Activated naive CD4-positive, alpha-beta T cell treated with anti-CD3 and anti-CD28 coated beads, Interleukin-2, amount 10 ng/mL, durations not matched to agents 7 days and 5 days (primary cell): ENCODE data around the gene SEMA3E.
"Not testable (repeated sequence)": the region's sequence is repeated elsewhere in the genome, so short reads cannot be mapped to it uniquely, and the experiment has no call there.

Experiments
- CTCF ChIA-PET: fragments of 350-600 bp; sonication (Branson Sonifier 250); formaldehyde crosslinking; loops from one replicate; lab custom pipeline; 2021; ENCODE audit warnings: antibody characterized with exemption; lab: Charles Lee
- DNase-seq: peaks from one replicate; pipeline ENCODE4 v3.0.0-alpha.2; 2020
- H3K27ac Mint-ChIP-seq: one replicate; pipeline ENCODE4 v1.8.0; 2021; ENCODE audit warnings: mild to moderate bottlenecking, moderate library complexity, mixed read lengths
- H3K27me3 Mint-ChIP-seq: one replicate; pipeline ENCODE4 v1.8.0; 2021; ENCODE audit warnings: mild to moderate bottlenecking, mixed read lengths
- H3K36me3 Mint-ChIP-seq: one replicate; pipeline ENCODE4 v1.8.0; 2021; ENCODE audit warnings: mixed read lengths
- H3K4me1 Mint-ChIP-seq: one replicate; pipeline ENCODE4 v1.8.0; 2021; ENCODE audit warnings: mixed read lengths
- H3K4me3 Mint-ChIP-seq: one replicate; pipeline ENCODE4 v1.8.0; 2021; ENCODE audit warnings: mild to moderate bottlenecking, moderate library complexity, mixed read lengths
- H3K9me3 Mint-ChIP-seq: one replicate; pipeline ENCODE4 v1.8.0; 2021; ENCODE audit warnings: mixed read lengths

Gene SEMA3E

GRCh38 chr7:83559887-83560286, 89.1 kb downstream of the SEMA3E start:
- no peak overlapping the region for H3K27ac Mint-ChIP-seq
- DNase-seq: no peak
- H3K4me1 Mint-ChIP-seq: no peaks in the 10 kb centered on the region
- H3K27me3 Mint-ChIP-seq: no peaks in the 10 kb centered on the region
- H3K9me3 Mint-ChIP-seq: no peaks in the 10 kb centered on the region
- H3K36me3 Mint-ChIP-seq: no peaks in the 10 kb centered on the region
- CTCF ChIA-PET: no interaction called here
- H3K4me3 Mint-ChIP-seq: no peak overlapping the region

- H3K4me3 Mint-ChIP-seq, H3K4me1 Mint-ChIP-seq, CTCF ChIA-PET, H3K27me3 Mint-ChIP-seq, H3K27ac Mint-ChIP-seq, DNase-seq, H3K9me3 Mint-ChIP-seq, H3K36me3 Mint-ChIP-seq: not testable (repeated sequence)
Measured at GRCh38 chr7:83552556-83552955, 96.4 kb downstream of the SEMA3E start.

- Mint-ChIP-seq H3K9me3 (no peaks in the 10 kb centered on the region), H3K27ac (no peak overlapping the region), H3K4me3 (no peak overlapping the region), H3K36me3 (no peaks in the 10 kb centered on the region), H3K27me3 (no peaks in the 10 kb centered on the region), H3K4me1 (no peaks in the 10 kb centered on the region)
- DNase-seq: no peak
- CTCF ChIA-PET: no interaction called here
Measured at GRCh38 chr7:83550100-83550499, 98.8 kb downstream of the SEMA3E start.

- CTCF ChIA-PET: no interaction called here
- Mint-ChIP-seq H3K27ac (no peak overlapping the region), H3K4me1 (no peaks in the 10 kb centered on the region), H3K4me3 (no peak overlapping the region), H3K9me3 (no peaks in the 10 kb centered on the region), H3K27me3 (no peaks in the 10 kb centered on the region), H3K36me3 (no peaks in the 10 kb centered on the region)
- DNase-seq: no peak
Measured at GRCh38 chr7:83548250-83548649, 100.7 kb downstream of the SEMA3E start.

- no peak for DNase-seq
- CTCF ChIA-PET: no interaction called here
- Mint-ChIP-seq H3K9me3 (no peaks in the 10 kb centered on the region), H3K27me3 (no peaks in the 10 kb centered on the region), H3K36me3 (no peaks in the 10 kb centered on the region), H3K4me1 (no peaks in the 10 kb centered on the region), H3K27ac (no peak overlapping the region), H3K4me3 (no peak overlapping the region)
Measured at GRCh38 chr7:83547526-83547925, 101.4 kb downstream of the SEMA3E start.

GRCh38 chr7:83546586-83546985, 102.4 kb downstream of the SEMA3E start:
- no peak overlapping the region for H3K27ac Mint-ChIP-seq
- H3K27me3 Mint-ChIP-seq: no peaks in the 10 kb centered on the region
- DNase-seq: no peak
- H3K4me3 Mint-ChIP-seq: no peak overlapping the region
- no peaks in the 10 kb centered on the region for H3K4me1 Mint-ChIP-seq
- H3K36me3 Mint-ChIP-seq: no peaks in the 10 kb centered on the region
- CTCF ChIA-PET: no interaction called here
- no peaks in the 10 kb centered on the region for H3K9me3 Mint-ChIP-seq

GRCh38 chr7:83541187-83541960, 107.6 kb downstream of the SEMA3E start:
- Mint-ChIP-seq H3K4me1 (no peaks in the 10 kb centered on the region), H3K4me3 (no peak overlapping the region), H3K36me3 (no peaks in the 10 kb centered on the region), H3K27me3 (no peaks in the 10 kb centered on the region), H3K9me3 (no peaks in the 10 kb centered on the region), H3K27ac (no peak overlapping the region)
- CTCF ChIA-PET: no interaction called here
- no peak for DNase-seq

GRCh38 chr7:83534488-83534887, 114.5 kb downstream of the SEMA3E start:
- H3K36me3 Mint-ChIP-seq: no peaks in the 10 kb centered on the region
- H3K4me1 Mint-ChIP-seq: no peaks in the 10 kb centered on the region
- CTCF ChIA-PET: no interaction called here
- H3K27ac Mint-ChIP-seq: no peak overlapping the region
- H3K4me3 Mint-ChIP-seq: no peak overlapping the region
- DNase-seq: no peak
- H3K27me3 Mint-ChIP-seq: no peaks in the 10 kb centered on the region
- H3K9me3 Mint-ChIP-seq: no peaks in the 10 kb centered on the region

GRCh38 chr7:83532219-83532618, 116.7 kb downstream of the SEMA3E start:
- Mint-ChIP-seq H3K27ac (no peak overlapping the region), H3K9me3 (no peaks in the 10 kb centered on the region), H3K27me3 (no peaks in the 10 kb centered on the region), H3K4me1 (no peaks in the 10 kb centered on the region), H3K4me3 (no peak overlapping the region), H3K36me3 (no peaks in the 10 kb centered on the region)
- no peak for DNase-seq
- CTCF ChIA-PET: no interaction called here

- CTCF ChIA-PET: no interaction called here
- Mint-ChIP-seq H3K4me3 (no peak overlapping the region), H3K36me3 (no peaks in the 10 kb centered on the region), H3K27me3 (no peaks in the 10 kb centered on the region), H3K9me3 (no peaks in the 10 kb centered on the region), H3K4me1 (no peaks in the 10 kb centered on the region), H3K27ac (no peak overlapping the region)
- no peak for DNase-seq
Measured at GRCh38 chr7:83531766-83532165, 117.2 kb downstream of the SEMA3E start.

GRCh38 chr7:83528925-83529423, 120.0 kb downstream of the SEMA3E start:
- Mint-ChIP-seq H3K27me3 (no peaks in the 10 kb centered on the region), H3K4me3 (no peak overlapping the region), H3K4me1 (no peaks in the 10 kb centered on the region), H3K36me3 (no peaks in the 10 kb centered on the region), H3K9me3 (no peaks in the 10 kb centered on the region), H3K27ac (no peak overlapping the region)
- DNase-seq: no peak
- CTCF ChIA-PET: no interaction called here

- Mint-ChIP-seq H3K4me1 (no peaks in the 10 kb centered on the region), H3K4me3 (no peak overlapping the region), H3K27ac (no peak overlapping the region), H3K9me3 (no peaks in the 10 kb centered on the region), H3K27me3 (no peaks in the 10 kb centered on the region), H3K36me3 (no peaks in the 10 kb centered on the region)
- CTCF ChIA-PET: no interaction called here
- no peak for DNase-seq
Measured at GRCh38 chr7:83524277-83525075, 124.5 kb downstream of the SEMA3E start.

- no peak for DNase-seq
- Mint-ChIP-seq H3K36me3 (no peaks in the 10 kb centered on the region), H3K4me1 (no peaks in the 10 kb centered on the region), H3K27me3 (no peaks in the 10 kb centered on the region), H3K27ac (no peak overlapping the region), H3K4me3 (no peak overlapping the region), H3K9me3 (no peaks in the 10 kb centered on the region)
- CTCF ChIA-PET: no interaction called here
Measured at GRCh38 chr7:83520726-83521125, 128.2 kb downstream of the SEMA3E start.

GRCh38 chr7:83519240-83519639, 129.7 kb downstream of the SEMA3E start:
- no peaks in the 10 kb centered on the region for H3K36me3 Mint-ChIP-seq

More at GRCh38 chr7:83519240-83519639, 129.7 kb downstream of the SEMA3E start:
- DNase-seq: no peak
- CTCF ChIA-PET: no interaction called here
- no peaks in the 10 kb centered on the region for H3K9me3 Mint-ChIP-seq
- H3K27me3 Mint-ChIP-seq: no peaks in the 10 kb centered on the region
- no peak overlapping the region for H3K27ac Mint-ChIP-seq
- H3K4me3 Mint-ChIP-seq: no peak overlapping the region
- H3K4me1 Mint-ChIP-seq: no peaks in the 10 kb centered on the region
